Measurements from ENCODE around the gene SOX6.
"Not testable (repeated sequence)": the region's sequence is repeated elsewhere in the genome, so short reads cannot be mapped to it uniquely, and the experiment has no call there.

The SOX6 gene

DNA sequence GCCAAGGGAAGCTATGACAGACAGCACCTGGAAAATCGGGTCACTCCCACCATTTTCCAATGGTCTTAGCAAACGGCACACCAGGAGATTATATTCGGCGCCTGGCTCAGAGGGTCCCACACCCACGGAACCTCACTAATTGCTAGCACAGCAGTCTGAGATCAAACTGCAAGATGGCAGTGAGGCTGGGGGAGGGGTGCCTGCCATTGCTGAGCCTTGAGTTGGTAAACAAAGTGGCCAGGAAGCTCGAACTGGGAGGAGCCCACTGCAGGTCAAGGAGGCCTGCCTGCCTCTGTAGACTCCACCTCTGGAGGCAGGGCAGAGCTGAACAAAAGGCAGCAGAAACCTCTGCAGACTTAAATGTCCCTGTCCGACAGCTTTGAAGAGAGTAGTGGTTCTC, 214.7 kb downstream of the SOX6 start:
- DNase-seq: not testable (repeated sequence)

DNA sequence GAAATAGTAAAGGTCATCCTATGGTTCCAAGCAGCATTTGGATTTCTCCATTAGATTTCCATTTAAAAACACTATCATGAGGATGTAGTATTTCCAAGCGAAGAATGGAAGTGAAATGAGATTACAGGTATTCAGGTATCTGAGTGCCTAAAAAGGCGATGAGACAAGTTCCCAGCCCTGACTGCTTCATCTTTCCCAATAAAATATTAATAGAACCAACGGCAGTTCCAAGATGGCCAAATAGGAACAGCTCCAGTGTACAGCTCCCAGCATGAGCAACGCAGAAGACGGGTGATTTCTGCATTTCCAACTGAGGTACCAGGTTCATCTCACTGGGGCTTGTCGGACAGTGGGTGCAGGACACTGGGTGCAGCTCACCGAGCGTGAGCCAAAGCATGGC, 215.2 kb downstream of the SOX6 start:
- not testable (repeated sequence) for DNase-seq

DNA sequence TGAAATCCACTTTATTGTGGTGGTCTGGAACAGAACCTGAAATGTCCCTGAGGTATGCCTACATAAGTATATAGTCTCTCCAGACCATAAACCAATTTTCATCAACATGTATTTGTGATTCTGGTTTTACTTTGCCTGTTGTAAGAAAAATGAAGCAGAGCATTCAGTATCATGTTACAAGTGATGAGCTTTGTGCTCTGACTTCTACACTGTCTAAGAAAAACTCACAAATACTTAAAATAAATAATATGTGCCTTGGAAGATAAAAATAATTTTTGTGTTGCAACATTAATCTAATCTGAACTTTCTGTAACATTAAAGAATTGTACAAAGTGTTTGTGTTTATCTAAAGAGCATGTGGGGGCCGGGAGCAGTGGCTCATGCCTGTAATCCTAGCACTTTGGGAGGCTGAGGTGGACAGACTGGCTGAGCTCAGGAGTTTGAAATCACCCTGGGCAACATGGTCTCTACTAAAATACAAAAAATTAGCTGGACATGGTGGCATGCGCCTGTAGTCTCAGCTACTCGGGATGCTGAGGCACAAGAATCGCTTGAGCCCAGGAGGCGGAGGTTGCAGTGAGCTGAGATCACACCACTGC, 219.5 kb downstream of the SOX6 start:
- no peak for DNase-seq

DNA sequence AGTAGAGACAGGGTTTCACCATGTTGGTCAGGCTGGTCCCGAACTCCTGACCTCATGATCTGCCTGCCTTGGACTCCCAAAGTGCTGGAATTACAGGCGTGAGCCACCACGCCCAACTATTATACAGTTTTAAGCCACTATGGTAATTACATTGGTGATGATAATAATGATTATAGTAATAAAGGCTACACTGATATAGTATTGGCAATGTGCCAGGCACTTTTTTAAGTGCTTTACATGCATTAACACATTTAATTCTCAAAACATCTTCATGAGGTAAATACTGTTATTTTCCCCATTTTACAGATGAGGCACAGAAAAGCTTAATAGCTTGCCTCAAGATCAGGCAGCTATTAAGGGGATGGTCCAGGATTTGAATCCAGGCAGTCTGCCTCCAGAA, 222.5 kb downstream of the SOX6 start:
- DNase-seq: no peak

DNA sequence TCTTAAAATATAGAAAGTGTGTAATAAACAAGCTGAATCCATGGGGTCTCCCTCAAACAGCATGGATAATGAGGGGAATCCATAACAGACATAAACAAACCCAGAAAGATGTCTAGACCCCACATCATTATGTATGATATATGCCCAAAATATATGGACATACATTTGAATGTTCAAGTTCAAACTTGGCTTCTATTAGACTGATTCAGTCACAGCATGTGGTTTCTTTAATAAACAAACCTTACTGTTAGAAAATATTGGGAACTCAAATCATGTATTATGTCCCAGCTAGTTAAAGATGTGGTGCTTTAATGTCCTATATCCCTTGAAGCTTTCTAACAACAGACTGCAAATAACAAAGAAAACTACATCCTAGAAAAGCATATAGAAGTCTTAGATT, 228.6 kb downstream of the SOX6 start:
- no peak for DNase-seq

GRCh38 chr11:16126362-16126761, 230.0 kb downstream of the SOX6 start:
- DNase-seq: no peak

DNA sequence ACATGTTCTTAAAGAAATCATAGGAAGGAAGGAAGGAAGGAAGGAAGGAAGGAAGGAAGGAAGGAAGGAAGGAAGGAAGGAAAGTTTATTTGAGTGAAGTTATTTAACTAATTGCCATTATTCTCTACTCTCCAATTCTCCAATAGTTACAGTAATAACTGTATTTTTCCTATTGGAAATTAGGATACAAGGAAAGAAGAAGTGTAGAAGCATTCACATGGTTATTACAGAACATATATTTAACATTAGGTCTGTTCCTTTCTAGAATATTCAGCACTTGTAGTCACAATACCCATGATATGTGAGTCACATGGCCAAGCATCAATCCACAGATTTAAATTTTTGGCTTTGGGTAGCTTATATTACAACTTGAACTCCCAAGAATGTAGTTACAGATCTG, 230.6 kb downstream of the SOX6 start:
- DNase-seq: no peak

DNA sequence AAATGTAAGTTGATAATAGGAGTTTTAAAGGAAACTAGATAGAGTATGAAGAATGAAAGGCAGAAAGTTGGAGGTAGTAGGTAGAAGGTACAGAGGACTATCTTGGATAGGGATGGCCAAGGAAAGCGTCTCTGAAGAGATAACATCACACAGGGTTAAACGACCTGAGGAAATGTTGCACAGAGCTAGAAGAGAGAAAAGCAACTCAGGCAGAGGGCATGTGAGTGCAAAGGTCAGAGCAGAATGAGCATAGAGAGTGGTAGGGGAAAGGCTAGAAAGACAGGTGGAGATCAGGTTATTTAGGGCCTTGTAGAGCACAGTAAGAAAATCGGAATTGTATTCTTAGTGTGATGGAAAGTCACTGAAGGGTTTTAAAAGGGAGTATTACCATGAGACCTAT, 232.0 kb downstream of the SOX6 start:
- no peak for DNase-seq

- DNase-seq: no peak
Observed at GRCh38 chr11:16121853-16122252, 234.5 kb downstream of the SOX6 start.

- DNase-seq: no peak
Observed at GRCh38 chr11:16120008-16120407, 236.3 kb downstream of the SOX6 start.

- no peak for DNase-seq
Observed at GRCh38 chr11:16117989-16118756, 238.2 kb downstream of the SOX6 start.

GRCh38 chr11:16114978-16115871, 241.1 kb downstream of the SOX6 start:
- no peak for DNase-seq

- DNase-seq: no peak
Observed at GRCh38 chr11:16114431-16114830, 241.9 kb downstream of the SOX6 start.

DNA sequence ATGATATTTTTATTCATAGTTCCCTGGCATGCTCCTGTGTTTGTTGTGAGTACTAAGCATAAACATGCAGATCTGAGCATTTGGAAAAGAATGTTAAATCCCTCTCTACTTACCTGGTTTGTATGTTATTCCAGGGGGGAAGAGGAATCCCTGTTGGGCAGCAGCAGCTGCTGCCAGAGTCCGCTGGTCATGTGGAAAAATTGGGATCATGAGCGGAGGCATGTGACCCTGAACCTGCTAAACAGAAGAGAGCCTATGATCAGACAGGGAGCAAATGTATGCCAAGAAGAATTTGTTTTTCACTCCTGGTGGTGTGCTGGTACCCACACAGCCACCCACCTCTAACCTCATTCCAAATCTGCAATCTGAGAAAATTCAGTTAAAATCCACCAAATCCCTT, 244.7 kb downstream of the SOX6 start:
- peak in 1 of 14 donors; percentile 7 for DNase-seq

- DNase-seq: no peak
Observed at GRCh38 chr11:16110886-16111285, 245.5 kb downstream of the SOX6 start.

DNA sequence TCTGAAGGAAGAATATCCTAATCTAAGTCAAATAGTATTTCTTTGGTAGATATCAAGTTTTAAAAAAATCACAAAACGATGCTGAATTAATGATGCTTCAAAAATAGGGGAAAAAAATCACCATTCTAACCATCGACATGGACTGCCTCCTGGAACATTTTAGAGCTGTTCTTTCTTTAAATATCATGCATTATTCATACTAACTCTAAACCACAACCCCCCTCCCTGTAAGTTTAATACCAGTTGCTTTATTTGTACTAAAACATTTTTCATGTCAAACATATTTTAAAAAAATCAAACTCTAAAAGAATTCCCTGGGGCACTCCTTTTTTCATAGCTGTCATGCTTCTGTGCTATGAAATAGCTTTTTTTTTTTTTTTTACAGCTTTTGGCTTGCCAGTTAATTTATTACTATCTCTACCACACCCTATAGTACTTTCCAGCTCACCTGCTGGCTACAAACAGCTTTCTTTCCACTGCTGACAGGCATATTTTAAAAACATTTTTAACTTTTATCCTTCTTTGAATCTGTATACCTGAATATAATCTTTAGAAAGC, 256.9 kb downstream of the SOX6 start:
- no peak for DNase-seq

DNA sequence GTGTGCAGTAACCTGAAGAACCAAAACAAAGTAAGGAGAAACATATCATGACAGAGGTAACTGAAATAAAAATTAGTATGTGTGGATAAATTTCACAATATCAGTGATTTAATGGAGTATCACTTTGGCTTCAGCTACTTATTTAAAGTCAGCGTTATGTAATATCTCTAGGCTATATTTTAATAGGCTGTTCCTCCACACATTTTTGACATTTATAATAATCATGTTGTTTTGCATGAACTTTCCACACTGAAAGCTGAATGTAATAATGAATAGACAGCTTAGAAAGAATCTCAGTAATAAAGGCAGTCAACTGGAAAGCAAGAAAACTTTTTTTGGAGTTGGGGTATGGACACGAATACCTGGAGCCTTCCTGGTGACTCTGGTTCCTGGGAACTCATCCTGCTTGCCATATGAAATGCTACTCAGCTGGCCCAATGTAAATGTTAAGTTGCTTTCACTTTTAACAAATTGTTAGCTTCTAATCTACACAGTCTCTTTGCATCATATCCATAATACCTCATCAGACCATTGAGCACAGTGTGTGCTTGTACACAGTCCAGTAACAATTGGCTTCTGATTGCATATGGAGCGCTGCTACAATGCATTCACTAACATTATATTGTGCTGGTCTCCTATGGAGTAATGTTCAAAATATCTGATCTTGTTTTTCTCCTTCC, 257.7 kb downstream of the SOX6 start:
- DNase-seq: no peak

DNA sequence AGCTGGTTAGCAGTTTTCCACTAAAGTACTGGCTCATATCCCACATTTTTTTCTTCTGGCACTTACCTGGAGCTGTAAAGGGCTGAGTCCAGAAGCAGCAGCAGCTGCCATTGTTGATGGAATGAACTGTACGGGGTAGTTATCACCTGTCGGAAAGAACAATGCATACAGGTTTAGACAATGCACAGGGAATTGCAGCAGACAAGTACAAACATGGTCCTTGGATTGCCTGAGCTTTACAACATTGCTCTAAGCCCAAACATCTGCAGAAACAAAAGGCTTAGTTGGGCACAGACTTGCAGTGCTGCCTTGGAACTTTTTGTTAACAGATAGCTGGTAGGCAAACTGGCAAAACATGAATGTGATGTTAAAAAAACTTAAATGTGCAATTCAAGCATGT, 258.8 kb downstream of the SOX6 start:
- DNase-seq: no peak

DNA sequence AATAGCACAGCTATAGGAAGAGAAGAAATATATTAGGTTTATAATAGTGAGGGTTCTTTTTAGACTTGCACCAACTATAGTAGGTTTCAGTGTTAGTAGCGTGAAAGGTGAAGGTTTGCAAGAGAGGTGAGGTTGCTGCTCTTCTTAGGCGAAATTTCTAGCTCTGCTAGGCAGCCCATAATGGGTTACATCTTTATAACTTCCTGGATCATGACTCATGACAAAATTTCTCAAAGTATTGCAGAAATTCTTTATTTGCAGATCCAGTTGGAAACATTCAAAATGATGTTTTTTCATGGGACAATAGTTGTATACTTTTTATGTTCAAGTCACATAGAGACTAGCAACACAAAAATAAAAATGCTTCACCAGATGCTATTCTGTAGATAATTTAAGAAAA, 260.0 kb downstream of the SOX6 start:
- DNase-seq: no peak

GRCh38 chr11:16095756-16096155, 260.6 kb downstream of the SOX6 start:
- no peak for DNase-seq

- DNase-seq: no peak
Observed at GRCh38 chr11:16093889-16094653, 262.3 kb downstream of the SOX6 start.

DNA sequence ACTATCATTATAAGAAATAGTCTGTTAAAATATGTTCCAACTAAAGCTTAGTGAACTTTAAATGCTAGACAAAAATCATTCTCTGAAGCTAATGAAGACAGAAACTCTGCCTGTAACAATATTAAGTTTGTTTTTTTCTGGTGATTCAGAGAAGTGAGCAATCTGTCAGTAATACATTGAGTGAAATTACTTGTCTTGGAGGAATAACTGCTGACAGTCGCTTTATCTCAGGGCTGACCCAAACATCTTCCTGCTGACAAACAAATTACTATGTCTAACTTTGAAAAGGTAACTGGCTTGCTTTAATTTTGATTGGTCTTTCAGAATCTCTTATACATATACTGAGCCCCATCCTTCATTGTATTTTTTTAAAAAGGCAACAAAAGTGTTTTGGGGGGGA, 264.5 kb downstream of the SOX6 start:
- no peak for DNase-seq
